Gastroesophageal sphincter (tissue), 4 donors: ENCODE data around the gene MARCKS. TPM values are rescaled to one million over a fixed set of nuclear protein-coding genes. Genes with fewer than 3 reads are reported as not detected.

Experiments used
- ATAC-seq: fragments of 150-250 bp; one replicate; pipeline ENCODE4 v1.9.1; 2016; ENCODE audit warnings: mild to moderate bottlenecking, moderate library complexity
- H3K27ac ChIP-seq, 4 donors: fragments of 200-600 bp; sonication (generic) in 3 of 4; 1 replicate in 3 of 4; 2 replicates in 1 of 4; pipeline ENCODE4 v1.5.1; 2016 to 2019
- H3K27me3 ChIP-seq: fragments of 200-600 bp; sonication (generic); one replicate; pipeline ENCODE4 v1.5.1; 2019
- H3K36me3 ChIP-seq, 2 donors: fragments of 200-600 bp; sonication (generic); one replicate each; pipeline ENCODE4 v1.5.1; 2019; ENCODE audit warnings: control low read depth in 1 of 2
- H3K4me1 ChIP-seq, 3 donors: fragments of 200-600 bp; sonication (generic); 1 replicate in 2 of 3; 2 replicates in 1 of 3; pipeline ENCODE4 v1.5.1; 2016 to 2019; ENCODE audit warnings: control low read depth in 2 of 3
- H3K4me3 ChIP-seq, 2 donors: fragments of 200-600 bp; sonication (generic); one replicate each; pipeline ENCODE4 v1.5.1; 2019; ENCODE audit warnings: mild to moderate bottlenecking in 1 of 2, moderate library complexity in 1 of 2
- H3K9me3 ChIP-seq, 3 donors: fragments of 200-600 bp; sonication (generic); one replicate each; pipeline ENCODE4 v1.5.1; 2017 to 2019; ENCODE audit warnings: control low read depth in 2 of 3
- CTCF ChIP-seq, 4 experiments: fragments of 200-600 bp in 2 of 4; fragments of 450-650 bp in 2 of 4; sonication (generic) in 1 of 4; IDR thresholded peaks; one replicate each; pipeline ENCODE4 v1.5.1; 2017 to 2019; ENCODE audit warnings: antibody characterized with exemption in 4 of 4, mild to moderate bottlenecking in 2 of 4, moderate library complexity in 2 of 4
- EP300 ChIP-seq: sonication (generic); formaldehyde crosslinking; IDR thresholded peaks from one replicate; pipeline ENCODE4 v1.6.1; 2017; ENCODE audit warnings: antibody characterized with exemption, mild to moderate bottlenecking
- POLR2A ChIP-seq, 2 donors: fragments of 450-650 bp; IDR thresholded peaks; one replicate each; pipeline ENCODE4 v1.6.1; 2017; ENCODE audit warnings: antibody characterized with exemption in 2 of 2, mild to moderate bottlenecking in 2 of 2, moderate library complexity in 1 of 2
- POLR2AphosphoS5 ChIP-seq: sonication (generic); formaldehyde crosslinking; IDR thresholded peaks from one replicate; pipeline ENCODE4 v1.6.1; 2017; ENCODE audit warnings: antibody characterized with exemption
- WGBS, 2 donors: methylation state at CpG; one replicate each; pipeline ENCODE4 v1.1.5; 2018; ENCODE audit warnings: low coverage in 1 of 2; 5-methylcytosine and 5-hydroxymethylcytosine counted together
- total RNA-seq, 4 donors: library from RNA; depleted of rRNA; stranded (reverse); fragments of >200 nt; gene quantifications; one replicate each; pipeline ENCODE4 v1.1.0, GENCODE V29; 2016

MARCKS gene
- total RNA-seq, 4 donors from 2014 or later, result 17.7 to 36.4 (median 25.5) TPM

- Histone ChIP-seq H3K9me3 (no peaks in the 10 kb centered on the region), H3K4me1 (peaks cover 0 to 13% (median 0%) of the 10 kb centered on the region in 3 donors), H3K36me3 (no peaks in the 10 kb centered on the region), H3K27me3 (no peaks in the 10 kb centered on the region), H3K4me3 (no peak overlapping the region), H3K27ac (peak overlapping the region in 2 of 4 donors; percentile 11 to 15)
- 24 to 26% methylated on average over 5 to 6 of the region's 6 CpGs for WGBS, 2 donors
- TF ChIP-seq POLR2A (IDR thresholded peaks at IDR 0.05), result no peak
- TF ChIP-seq EP300, result no peak
- TF ChIP-seq CTCF (IDR thresholded peaks at IDR 0.05), result peak; percentile 47 to 67 (median 52)
- TF ChIP-seq POLR2AphosphoS5, result peak; percentile 37
- ATAC-seq, result peak; percentile 92
Observed at GRCh38 chr6:113879186-113880096, 22.3 kb downstream of the MARCKS start.

GRCh38 chr6:113881478-113881980, 24.4 kb downstream of the MARCKS start:
- H3K4me1 ChIP-seq, result peaks cover 0 to 13% (median 0%) of the 10 kb centered on the region in 3 donors
- WGBS, 2 donors, result 47 to 54% methylated on average over 2 of the region's 2 CpGs
- H3K27me3 ChIP-seq, result no peaks in the 10 kb centered on the region
- ATAC-seq, result no peak
- H3K4me3 ChIP-seq, result no peak overlapping the region
- H3K36me3 ChIP-seq, result no peaks in the 10 kb centered on the region
- no peaks in the 10 kb centered on the region for H3K9me3 ChIP-seq
- TF ChIP-seq CTCF (IDR thresholded peaks at IDR 0.05) (no peak), EP300 (no peak), POLR2A (IDR thresholded peaks at IDR 0.05) (no peak), POLR2AphosphoS5 (no peak)
- H3K27ac ChIP-seq, result no peak overlapping the region

GRCh38 chr6:113882336-113883022, 25.3 kb downstream of the MARCKS start:
- Histone ChIP-seq H3K4me1 (peaks cover 0 to 13% (median 0%) of the 10 kb centered on the region in 3 donors), H3K27me3 (no peaks in the 10 kb centered on the region), H3K27ac (no peak overlapping the region), H3K4me3 (no peak overlapping the region), H3K9me3 (no peaks in the 10 kb centered on the region), H3K36me3 (no peaks in the 10 kb centered on the region)
- 68 to 76% methylated on average over 2 of the region's 2 CpGs for WGBS, 2 donors
- TF ChIP-seq POLR2AphosphoS5 (no peak), CTCF (IDR thresholded peaks at IDR 0.05) (no peak), EP300 (no peak), POLR2A (IDR thresholded peaks at IDR 0.05) (no peak)
- ATAC-seq, result no peak

- Histone ChIP-seq H3K27ac (no peak overlapping the region), H3K9me3 (no peaks in the 10 kb centered on the region), H3K4me3 (no peak overlapping the region), H3K36me3 (no peaks in the 10 kb centered on the region), H3K27me3 (no peaks in the 10 kb centered on the region), H3K4me1 (peaks cover 0 to 12% (median 0%) of the 10 kb centered on the region in 3 donors)
- 80% methylated on average over 2 of the region's 2 CpGs; no CpG with 5 or more reads in 1 of the 2 donors for whole genome bisulfite sequencing, 2 donors
- ATAC-seq, result no peak
- TF ChIP-seq POLR2AphosphoS5 (no peak), CTCF (IDR thresholded peaks at IDR 0.05) (no peak), POLR2A (IDR thresholded peaks at IDR 0.05) (no peak)
Observed at GRCh38 chr6:113884011-113884410, 26.9 kb downstream of the MARCKS start.
